Spleen (tissue), 7 donors: Measurements from ENCODE around the gene MDH1B.

Experiments used
- CTCF ChIP-seq, 11 experiments: fragments of 200-600 bp in 7 of 11; fragments of 450-650 bp in 4 of 11; sonication (generic) in 4 of 11; IDR thresholded peaks in 8 of 11; conservative IDR thresholded peaks in 3 of 11; 1 replicate in 7 of 11; 2 replicates in 4 of 11; pipeline versions ENCODE4 v1.4.0 to v1.8.0; 2016 to 2021; ENCODE audit warnings: antibody characterized with exemption in 11 of 11, inconsistent platforms in 4 of 11, mild to moderate bottlenecking in 1 of 11
- POLR2AphosphoS5 ChIP-seq, 3 donors: sonication (generic); formaldehyde crosslinking; IDR thresholded peaks; one replicate each; pipeline ENCODE4 v1.5.1; 2017; ENCODE audit warnings: antibody characterized with exemption in 3 of 3
- donor health status: DM: no; HTN: no; CAD: no; lungs with moderate emphysema.
- donor health status: DM: no; HTN: no; CAD: no.
- donor health status: DM: no; HTN: no; CAD: no.

GRCh38 chr2:206692971-206693370, 72.2 kb downstream of the MDH1B start:
- TF ChIP-seq CTCF (IDR thresholded peaks at IDR 0.05 in 8 of 11, conservative IDR thresholded peaks at IDR 0.05 in 3 of 11) (no peak), POLR2AphosphoS5 (IDR thresholded peaks at IDR 0.05) (no peak)
